Effector memory CD4-positive, alpha-beta T cell (primary cell): ENCODE results near the gene POP7.
"Not testable (repeated sequence)": the region's sequence is repeated elsewhere in the genome, so short reads cannot be mapped to it uniquely, and the experiment has no call there.

Source experiments
- DNase-seq, 3 donors: peaks; one replicate each; pipeline ENCODE4 v3.0.0-alpha.2; 2020
- H3K27ac ChIP-seq: 2 replicates; pipeline ENCODE4 v1.7.0; 2013; ENCODE audit warnings: mild to moderate bottlenecking, low read length, moderate library complexity; ENCODE audit not compliant: insufficient read depth, poor library complexity, severe bottlenecking
- H3K27me3 ChIP-seq: replicated peaks from 2 replicates; pipeline ENCODE4 v1.7.0; 2013; ENCODE audit warnings: mild to moderate bottlenecking, low read length; ENCODE audit not compliant: insufficient read depth, control insufficient read depth, poor library complexity, severe bottlenecking
- H3K36me3 ChIP-seq: 2 replicates; pipeline ENCODE4 v1.7.0; 2013; ENCODE audit warnings: mild to moderate bottlenecking, low read length, moderate library complexity; ENCODE audit not compliant: control insufficient read depth, insufficient read depth
- H3K4me1 ChIP-seq: 2 replicates; pipeline ENCODE4 v1.7.0; 2013; ENCODE audit warnings: low read length, mild to moderate bottlenecking; ENCODE audit not compliant: control insufficient read depth, insufficient read depth, poor library complexity, severe bottlenecking
- H3K4me3 ChIP-seq: 2 replicates; pipeline ENCODE4 v1.7.0; 2013; ENCODE audit warnings: low read length, low read depth, mild to moderate bottlenecking; ENCODE audit not compliant: insufficient read depth, poor library complexity, severe bottlenecking
- H3K9me3 ChIP-seq: 2 replicates; pipeline ENCODE4 v1.7.0; 2013; ENCODE audit warnings: mild to moderate bottlenecking, low read length, moderate library complexity; ENCODE audit not compliant: control insufficient read depth
- total RNA-seq, 3 donors: gene quantifications; one replicate each; lab custom pipeline; 2026; lab: John Stamatoyannopoulos, UW

POP7 gene
- total RNA-seq = 6.0 to 9.7 (median 7.7) reads per million in 3 donors

DNA sequence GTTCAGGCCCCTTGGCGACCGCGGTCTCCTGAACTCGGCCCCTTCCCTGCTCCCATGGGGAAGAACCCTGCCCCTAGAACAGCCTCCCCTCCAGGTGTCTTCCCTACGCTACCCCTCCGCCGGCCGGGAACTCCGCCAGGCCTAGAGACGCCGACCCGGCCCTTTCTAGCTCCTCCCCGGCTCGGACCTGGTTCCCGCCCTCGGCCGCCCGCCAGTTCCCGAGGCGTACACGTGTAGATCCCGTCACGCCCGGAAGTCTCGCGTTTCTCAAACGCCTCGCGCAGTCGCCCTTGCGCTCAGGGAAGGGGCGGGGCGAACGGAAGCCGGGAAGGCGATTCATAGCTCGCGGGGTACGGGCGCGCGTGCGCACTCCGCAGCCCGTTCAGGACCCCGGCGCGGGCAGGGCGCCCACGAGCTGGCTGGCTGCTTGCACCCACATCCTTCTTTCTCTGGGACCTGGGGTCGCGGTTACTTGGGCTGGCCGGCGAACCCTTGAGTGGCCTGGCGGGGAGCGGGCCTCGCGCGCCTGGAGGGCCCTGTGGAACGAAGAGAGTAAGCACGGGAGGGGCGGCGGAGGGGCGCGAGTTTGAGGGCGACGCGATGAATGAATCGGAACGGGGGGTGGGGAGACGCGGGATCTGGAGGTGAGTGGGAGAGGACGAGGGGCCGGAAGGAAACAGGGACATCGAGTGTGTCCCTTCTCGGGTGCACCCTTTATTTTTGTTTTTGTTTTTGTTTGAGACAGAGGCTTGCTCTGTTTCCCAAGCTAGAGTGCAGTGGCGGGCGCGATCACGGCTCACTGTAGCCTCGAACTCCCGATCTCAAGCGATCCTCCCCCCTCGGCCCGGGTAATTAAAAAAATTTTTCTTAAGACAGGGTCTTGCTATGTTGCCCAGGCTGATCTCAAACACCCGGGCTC lies at the start of gene POP7:
Gene POP7, plus strand, starts transcription at position 369 of the 919 bp plus-strand sequence. CDS start 710 bp downstream, outside the sequence.
- no peaks in the 10 kb centered on the region for H3K27me3 ChIP-seq
- peaks cover 5% of the 10 kb centered on the region for H3K4me1 ChIP-seq
- H3K4me3 ChIP-seq = peak within 1 kb of the TSS; percentile 80
- H3K36me3 ChIP-seq = no peaks in the 10 kb centered on the region
- H3K27ac ChIP-seq = peak within 1 kb of the TSS; percentile 81
- peak; percentile 96 to 98 (median 96) for DNase-seq
- no peaks in the 10 kb centered on the region for H3K9me3 ChIP-seq

GRCh38 chr7:100662194-100662776 lies 43.6 kb upstream of the POP7 start:
- not testable (repeated sequence) for H3K9me3 ChIP-seq, H3K4me3 ChIP-seq, H3K27ac ChIP-seq, H3K27me3 ChIP-seq, DNase-seq, H3K36me3 ChIP-seq, H3K4me1 ChIP-seq

- H3K27me3 ChIP-seq = no peaks in the 10 kb centered on the region
- no peak overlapping the region for H3K27ac ChIP-seq
- no peaks in the 10 kb centered on the region for H3K9me3 ChIP-seq
- H3K36me3 ChIP-seq = no peaks in the 10 kb centered on the region
- H3K4me3 ChIP-seq = no peak overlapping the region
- H3K4me1 ChIP-seq = no peaks in the 10 kb centered on the region
- no peak for DNase-seq
Observed at GRCh38 chr7:100665168-100665726, 40.7 kb upstream of the POP7 start.

DNA sequence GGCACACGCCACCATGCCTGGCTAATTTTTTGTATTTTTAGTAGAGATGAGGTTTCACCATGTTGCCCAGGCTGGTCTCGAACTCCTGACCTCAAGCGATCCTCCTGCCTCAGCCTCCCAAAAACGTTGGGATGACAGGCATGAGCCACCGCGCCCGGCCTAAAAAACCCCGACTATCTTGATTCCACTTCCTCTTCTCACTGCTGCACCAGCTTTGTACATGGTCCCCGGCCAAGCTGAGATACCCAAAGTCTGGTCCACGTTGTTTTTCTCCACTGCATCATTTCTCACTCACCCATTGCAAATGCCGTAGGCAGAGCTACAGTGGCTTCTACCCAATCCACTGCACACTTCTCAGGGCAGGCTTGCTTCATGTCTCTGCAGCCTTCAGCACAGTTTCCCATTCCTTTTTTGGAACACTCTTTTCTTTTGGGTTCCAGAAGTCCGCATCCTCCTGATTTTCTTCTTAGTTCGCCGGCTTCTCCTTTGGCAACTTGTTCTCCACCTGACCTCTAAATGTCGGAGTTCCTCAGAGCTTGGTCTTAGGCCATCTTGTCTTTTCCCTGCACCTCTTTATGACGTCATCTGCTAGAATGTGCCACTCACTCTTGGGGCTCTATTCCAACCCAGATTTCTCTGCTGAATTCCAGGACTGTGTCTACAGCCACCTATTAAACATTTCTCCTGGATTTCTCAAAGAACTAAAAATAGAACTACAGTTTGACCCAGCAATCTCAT lies 38.4 kb upstream of the POP7 start:
- no peaks in the 10 kb centered on the region for H3K36me3 ChIP-seq
- H3K9me3 ChIP-seq = no peaks in the 10 kb centered on the region
- no peaks in the 10 kb centered on the region for H3K4me1 ChIP-seq
- no peaks in the 10 kb centered on the region for H3K27me3 ChIP-seq
- no peak overlapping the region for H3K4me3 ChIP-seq
- H3K27ac ChIP-seq = no peak overlapping the region
- no peak for DNase-seq

DNA sequence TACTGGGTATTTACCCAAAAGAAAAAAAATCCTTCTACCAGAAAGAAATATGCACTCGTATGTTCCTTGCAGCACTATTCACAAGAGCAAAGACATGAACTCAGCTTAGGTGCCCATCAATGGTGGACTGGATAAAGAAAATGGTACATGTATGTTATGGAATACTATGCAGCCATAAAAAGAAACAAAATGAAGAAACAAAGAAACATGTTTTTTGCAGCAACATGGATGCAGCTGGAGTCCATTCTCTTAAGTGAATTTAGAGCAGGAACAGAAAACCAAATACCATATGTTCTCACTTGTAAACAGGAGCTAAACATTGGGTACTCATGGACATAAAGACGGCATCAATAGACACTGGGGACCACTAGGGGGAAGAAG lies 37.9 kb upstream of the POP7 start:
- Histone ChIP-seq H3K9me3 (no peaks in the 10 kb centered on the region), H3K27me3 (no peaks in the 10 kb centered on the region), H3K36me3 (no peaks in the 10 kb centered on the region), H3K4me3 (no peak overlapping the region), H3K4me1 (peaks cover 1% of the 10 kb centered on the region), H3K27ac (no peak overlapping the region)
- no peak for DNase-seq

- not testable (repeated sequence) for H3K27me3 ChIP-seq, H3K4me1 ChIP-seq, DNase-seq, H3K4me3 ChIP-seq, H3K36me3 ChIP-seq, H3K27ac ChIP-seq, H3K9me3 ChIP-seq
Observed at GRCh38 chr7:100669106-100669505, 36.8 kb upstream of the POP7 start.

- no peak overlapping the region for H3K4me3 ChIP-seq
- no peaks in the 10 kb centered on the region for H3K9me3 ChIP-seq
- H3K27ac ChIP-seq = no peak overlapping the region
- H3K36me3 ChIP-seq = no peaks in the 10 kb centered on the region
- DNase-seq = no peak
- H3K27me3 ChIP-seq = no peaks in the 10 kb centered on the region
- H3K4me1 ChIP-seq = peaks cover 4% of the 10 kb centered on the region
Observed at GRCh38 chr7:100670074-100670473, 35.8 kb upstream of the POP7 start.

DNA sequence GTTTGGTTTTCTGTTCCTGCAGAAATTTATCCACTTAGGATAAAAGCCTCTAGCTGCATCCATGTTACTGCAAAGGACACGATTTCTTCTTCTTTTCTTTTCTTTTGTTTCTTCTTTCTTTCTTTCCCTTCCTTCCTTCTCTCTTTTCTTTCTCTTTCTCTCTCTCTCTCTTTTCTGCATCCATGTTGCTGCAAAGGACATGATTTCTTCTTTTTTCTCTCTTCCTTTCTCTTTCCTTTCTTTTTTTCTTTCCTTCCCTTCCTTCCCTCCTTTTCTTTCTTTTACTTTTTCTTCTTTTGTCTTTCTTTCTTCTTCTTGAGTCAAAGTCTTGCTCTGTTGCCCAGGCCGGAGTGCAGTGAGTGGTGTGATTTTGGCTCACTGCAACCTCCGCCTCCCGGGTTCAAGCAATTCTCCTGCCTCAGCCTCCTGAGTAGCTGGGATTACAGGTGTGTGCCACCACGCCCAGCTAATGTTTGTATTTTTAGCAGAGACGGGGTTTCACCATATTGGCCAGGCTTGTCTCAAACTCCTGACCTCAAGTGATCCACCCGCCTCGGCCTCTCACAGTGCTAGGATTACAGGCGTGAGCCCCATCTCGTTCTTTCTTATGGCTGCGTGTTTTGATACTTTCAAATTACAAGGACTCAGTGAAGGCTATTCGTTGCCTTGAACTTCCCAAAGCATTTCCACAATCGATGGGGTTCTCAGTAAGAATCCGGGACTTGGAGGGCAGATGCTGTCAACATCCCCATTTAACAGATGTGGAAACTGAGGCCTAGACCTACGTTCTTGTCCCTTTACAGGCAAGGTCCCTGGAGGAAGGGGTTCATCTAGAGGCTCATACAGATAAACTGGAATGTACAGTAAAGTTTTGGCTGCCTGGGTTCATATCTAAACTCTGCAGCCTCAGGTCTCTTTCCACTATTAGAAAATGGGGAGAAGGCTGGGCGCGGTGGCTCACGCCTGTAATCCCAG lies 34.3 kb upstream of the POP7 start:
- Histone ChIP-seq H3K4me1 (peaks cover 7% of the 10 kb centered on the region), H3K9me3 (no peaks in the 10 kb centered on the region), H3K4me3 (no peak overlapping the region), H3K27ac (no peak overlapping the region), H3K27me3 (no peaks in the 10 kb centered on the region), H3K36me3 (peaks cover 4% of the 10 kb centered on the region)
- no peak for DNase-seq

DNA sequence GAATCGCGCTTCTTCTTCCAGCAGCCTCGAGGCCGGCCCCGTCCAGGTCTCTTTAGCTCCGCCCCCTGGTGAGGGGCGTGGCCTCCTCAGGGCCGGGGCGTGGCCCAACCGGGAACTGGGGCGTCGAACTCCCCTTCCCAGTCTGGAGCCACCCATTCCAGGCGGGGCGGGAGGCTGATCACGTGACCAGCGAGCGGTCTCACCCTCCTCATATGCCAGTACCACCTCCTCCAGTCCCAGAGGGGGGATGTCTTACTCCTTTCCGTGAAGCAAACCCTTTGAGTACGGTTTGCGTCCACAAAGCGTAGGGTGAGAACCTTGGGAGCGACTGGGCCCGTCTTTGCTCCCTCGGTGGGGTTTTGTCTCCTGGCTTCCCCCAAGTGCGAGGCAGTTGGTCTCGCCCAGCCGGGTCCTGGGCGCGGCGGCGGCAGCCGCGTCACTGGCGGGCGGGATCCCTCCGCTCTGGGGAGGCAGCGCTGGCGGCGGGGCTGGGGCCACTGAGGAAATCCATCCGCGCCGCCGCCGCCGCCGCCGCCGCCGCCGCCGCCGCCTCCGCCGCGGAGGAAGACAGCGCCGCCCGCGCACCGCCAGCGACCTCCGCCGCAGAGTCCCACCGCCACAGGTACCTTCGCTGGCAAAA lies 32.5 kb upstream of the POP7 start, which contains the start of gene GNB2:
Gene GNB2, plus strand, starts transcription at position 439 of the 640 bp plus-strand sequence. CDS start 2,526 bp downstream, outside the sequence.
- Histone ChIP-seq H3K27me3 (no peaks in the 10 kb centered on the region), H3K27ac (peak within 1 kb of the TSS; percentile 86), H3K4me3 (peak within 1 kb of the TSS; percentile 95), H3K4me1 (peaks cover 7% of the 10 kb centered on the region), H3K9me3 (no peaks in the 10 kb centered on the region), H3K36me3 (peaks cover 20% of the 10 kb centered on the region)
- DNase-seq = peak; percentile 97 to 98 (median 97)
